GM21360 (cell line): ENCODE data around the gene NFATC4.
"Not testable (repeated sequence)": the region's sequence is repeated elsewhere in the genome, so short reads cannot be mapped to it uniquely, and the experiment has no call there.

Experiments
- ATAC-seq: cut with Tn5 transposase; IDR thresholded peaks from one replicate; pipeline ENCODE4 v1.9.1; 2021; ENCODE audit warnings: mild to moderate bottlenecking, moderate library complexity; ENCODE audit not compliant: unreplicated experiment

NFATC4 gene

GRCh38 chr14:24338843-24339242, 29.1 kb upstream of the NFATC4 start:
- no peak for ATAC-seq

DNA sequence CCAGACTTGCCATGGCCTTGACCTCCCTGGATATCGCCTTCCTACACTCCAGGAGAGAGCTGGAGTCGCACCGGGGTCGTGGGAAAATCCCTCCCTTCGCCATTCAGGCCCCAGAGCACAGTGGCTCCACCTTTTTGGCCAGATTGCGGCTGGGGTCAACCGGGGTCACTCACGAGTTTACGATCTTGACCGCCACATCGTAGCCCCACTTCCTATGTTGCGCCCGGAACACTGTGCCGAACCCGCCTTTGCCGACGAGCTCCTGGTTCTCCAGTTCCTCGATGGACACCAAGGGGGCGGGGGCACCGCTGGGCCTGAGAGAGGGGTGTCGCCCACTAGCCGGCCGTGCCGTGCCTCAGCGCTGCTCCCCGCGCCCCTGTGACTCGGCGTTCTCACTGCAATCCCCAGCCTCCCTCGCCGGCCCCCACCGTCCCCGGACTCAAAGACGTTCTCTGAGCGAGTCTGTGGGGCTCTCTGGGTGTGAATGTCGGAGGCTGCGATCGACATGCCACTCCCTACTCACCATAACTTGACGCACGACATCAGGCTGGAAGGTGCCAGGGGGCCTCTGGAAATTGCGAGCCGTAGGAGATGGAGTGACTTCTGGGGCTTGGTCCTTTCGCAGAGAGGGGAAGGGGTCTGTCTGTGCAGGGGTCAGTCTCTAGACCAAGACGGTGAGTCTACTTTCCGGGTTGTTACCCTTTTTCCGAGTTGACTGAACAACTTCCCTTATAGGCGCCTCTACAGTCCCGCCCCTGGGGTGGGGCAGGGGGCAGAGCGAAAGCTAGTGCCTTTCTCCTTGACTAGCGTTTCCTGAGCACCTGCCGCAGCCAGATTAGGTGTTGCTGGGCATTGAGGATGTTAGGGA, 28.5 kb upstream of the NFATC4 start, which contains the start of gene RIPK3:
Gene RIPK3, minus strand, starts transcription at position 708 of the 868 bp plus-strand sequence. Its CDS starts 165 bp downstream, at position 543.
- peak; percentile 74 for ATAC-seq

DNA sequence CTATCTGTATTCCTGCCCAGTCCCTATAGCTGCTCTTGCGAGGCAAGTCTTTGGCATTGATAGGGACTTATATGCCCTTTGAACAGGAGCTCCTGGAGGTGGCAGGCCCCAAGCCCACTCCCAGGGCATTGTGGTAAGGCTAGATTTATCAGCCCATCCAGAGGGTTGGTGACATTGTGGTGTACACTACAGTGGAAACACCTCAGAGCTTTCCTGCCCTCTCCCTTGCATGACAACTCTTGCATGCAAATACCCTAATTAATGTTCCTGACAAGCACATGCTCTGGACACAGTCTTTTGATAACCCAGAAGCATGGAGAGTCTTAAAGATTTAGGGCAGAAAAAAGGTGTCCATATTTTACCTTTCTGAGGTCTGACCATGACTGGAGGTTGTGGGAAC, 27.4 kb upstream of the NFATC4 start:
- ATAC-seq, result no peak

DNA sequence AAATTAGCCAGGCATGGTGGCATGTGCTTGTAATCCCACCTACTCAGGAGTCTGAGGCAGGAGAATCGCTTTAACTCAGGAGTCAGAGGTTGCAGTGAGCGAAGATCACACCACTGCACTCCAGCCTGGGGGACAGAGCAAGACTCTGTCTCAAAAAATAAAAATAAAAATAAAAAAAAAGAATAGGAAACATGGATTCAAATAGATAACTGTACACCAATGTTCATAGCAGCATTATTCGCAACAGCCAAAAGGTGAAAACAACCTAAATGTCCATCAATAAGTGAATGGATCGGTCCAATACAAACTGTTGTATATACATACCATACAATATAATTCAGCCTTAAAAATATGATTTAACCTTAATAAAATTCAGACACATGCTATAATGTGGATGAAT, 25.1 kb upstream of the NFATC4 start:
- ATAC-seq, result no peak

DNA sequence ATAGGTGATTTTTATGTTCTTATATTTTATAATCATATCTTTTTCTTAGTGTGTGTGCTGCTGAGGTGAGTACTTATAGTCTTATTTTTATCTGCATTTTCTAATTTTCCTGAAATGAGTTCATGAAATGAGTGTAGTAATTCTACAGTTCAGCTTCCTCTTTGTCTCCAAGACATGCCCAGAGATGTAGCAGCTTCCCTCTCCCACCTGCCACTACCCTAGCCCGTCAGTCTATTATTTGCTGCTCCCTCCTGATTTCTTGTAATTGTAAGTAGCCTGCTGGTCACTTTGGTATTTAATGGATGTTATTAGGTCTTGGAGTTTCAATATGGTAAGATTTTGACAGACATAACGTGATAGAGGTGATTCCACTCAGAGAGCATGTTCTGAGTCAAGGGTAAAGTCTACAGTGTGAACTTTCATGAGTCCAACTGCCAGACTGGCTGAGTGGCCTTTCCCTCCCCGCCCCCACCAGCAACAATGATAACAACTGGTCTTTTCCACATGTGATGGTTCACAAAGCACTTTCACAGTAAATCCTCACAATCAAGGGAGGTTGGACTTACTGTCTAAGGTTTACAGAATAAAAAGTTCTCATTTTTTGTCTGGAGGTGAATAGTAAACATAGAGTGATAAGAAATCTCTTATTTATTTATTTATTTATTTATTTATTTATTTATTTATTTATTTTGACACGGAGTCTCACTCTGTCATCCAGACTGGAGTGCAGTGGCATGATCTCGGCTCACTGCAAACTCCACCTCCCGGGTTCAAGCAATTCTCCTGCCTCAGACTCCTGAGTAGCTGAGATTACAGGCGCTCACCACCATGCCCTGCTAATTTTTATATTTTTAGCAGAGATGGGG, 24.0 kb upstream of the NFATC4 start:
- no peak for ATAC-seq

DNA sequence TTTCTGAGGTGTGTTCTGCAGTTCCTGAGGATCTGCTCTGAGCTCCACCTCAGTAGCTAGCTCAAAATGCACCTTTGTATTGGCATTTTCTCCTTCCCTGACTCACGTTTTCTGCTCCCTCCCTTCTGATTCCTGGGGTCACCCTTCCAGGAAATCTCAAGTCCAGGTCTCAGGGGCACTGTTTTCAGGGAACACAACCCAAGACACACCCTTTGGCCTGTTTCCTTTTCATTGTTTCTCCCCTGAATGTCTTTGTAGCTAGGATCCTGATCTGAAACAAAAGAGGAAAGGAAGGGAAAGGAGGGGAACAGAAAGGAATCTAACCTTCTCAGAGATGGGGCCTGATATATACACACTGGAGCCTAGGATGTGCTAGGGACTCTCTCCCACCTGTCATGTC, 20.9 kb upstream of the NFATC4 start:
- no peak for ATAC-seq

DNA sequence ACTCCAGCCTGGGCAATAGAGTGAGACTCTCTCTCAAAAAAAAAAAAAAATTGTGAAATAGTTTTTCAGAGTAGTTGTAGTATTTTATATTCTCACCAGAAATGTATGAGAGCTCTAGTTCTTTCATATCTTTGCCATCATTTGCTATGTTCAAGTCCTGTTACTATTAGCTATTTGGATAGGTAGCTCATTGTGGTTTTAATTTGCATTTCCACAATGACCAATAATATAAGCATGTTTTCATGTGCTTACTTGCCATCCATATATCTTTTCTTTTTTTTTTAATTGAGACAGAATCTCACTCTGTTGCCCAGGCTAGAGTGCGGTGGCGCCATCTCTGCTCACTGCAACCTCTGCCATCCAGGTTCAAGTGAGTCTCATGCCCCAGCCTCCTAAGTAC, 19.8 kb upstream of the NFATC4 start:
- ATAC-seq, result no peak

DNA sequence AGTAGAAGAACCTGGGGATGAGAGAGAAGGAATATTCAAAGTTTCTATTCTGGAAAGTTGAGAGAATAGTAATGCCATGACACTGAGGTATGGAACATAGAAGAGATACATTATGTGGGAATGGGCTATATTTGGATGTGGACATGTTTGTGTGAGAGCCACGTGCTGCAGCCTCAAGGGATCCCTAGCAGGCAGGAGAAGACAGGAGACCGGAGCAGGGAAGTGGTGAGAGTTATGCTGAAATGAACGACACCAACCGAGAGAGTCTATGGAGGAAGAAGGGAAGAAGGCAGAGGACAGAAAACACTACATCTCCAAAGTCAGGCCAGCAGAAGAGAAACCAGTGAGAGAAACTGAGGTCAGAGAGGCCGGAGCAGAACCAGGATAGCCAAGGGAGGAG, 18.2 kb upstream of the NFATC4 start:
- no peak for ATAC-seq

DNA sequence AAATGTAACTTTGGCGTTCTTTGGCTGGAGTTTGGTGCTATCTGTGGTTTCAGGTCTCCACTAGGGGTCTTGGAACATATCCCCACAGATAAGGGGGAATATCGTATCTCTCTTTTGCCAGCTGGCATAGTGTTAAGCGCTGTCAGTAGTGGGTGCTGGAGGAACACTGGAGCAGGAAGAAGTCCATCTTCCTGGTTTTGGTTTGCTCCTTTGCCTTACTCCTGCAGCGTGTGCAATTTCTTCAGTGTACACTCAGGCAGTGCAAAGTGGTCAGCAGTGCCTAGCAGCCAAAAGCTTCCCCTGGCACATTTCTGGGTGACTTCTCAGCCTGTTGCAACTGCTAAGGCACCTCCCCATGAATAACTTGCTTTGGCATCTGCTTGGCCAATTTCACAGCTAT, 16.5 kb upstream of the NFATC4 start:
- no peak for ATAC-seq

GRCh38 chr14:24353559-24354481, 14.2 kb upstream of the NFATC4 start:
- no peak for ATAC-seq

DNA sequence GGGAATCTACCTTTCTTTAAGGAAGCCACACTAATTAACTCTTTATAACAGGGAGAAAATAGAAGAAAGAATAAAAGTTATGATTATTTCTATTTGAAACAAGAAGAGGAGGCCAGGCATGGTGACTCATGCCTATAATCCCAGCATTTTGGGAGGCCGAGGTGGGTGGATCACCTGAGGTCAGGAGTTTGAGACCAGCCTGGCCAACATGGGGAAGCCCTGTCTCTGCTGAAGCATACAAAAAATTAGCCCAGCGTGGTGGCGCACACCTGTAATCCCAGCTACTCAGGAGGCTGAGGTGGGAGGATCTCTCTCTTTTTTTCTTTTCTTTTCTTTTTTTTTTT, 13.5 kb upstream of the NFATC4 start:
- not testable (repeated sequence) for ATAC-seq

DNA sequence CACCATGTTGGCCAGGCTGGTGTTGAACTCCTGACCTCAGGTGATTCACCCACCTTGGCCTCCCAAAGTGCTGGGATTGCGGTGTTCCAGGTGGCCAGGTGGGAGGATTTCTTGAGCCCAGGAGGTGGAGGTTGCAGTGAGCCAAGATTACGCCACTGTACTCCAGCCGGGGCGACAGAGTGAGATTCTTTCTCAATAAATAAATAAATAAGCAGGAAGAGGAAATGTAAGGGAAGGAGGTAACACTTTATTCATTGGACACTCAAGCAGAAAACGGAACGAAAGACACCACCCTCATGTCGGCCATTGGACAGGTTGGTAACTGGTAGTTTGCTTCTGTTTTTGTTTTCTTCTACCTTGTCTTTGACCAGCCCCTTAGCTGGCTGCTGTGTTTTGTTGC, 13.0 kb upstream of the NFATC4 start:
- no peak for ATAC-seq

DNA sequence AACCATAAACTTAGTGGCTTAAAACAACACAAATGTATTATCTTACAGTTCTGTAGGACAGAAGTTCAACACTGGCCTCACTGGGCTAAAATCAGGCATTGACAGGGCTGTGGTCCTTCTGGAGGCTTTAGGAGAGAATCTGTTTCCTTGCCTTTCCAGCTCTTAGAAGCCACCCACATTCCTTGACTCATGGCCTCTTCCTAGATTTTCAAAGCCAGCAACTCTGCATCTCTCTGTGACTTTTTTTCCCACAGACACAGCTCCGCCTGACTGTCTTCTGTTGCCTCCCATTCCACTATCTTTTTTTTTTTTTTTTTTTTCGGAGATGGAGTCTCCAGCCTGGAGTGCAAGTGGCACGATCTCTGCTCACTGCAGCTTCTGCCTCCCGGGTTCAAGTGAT, 11.8 kb upstream of the NFATC4 start:
- no peak for ATAC-seq

- ATAC-seq, result no peak
Observed at GRCh38 chr14:24360281-24360680, 7.7 kb upstream of the NFATC4 start.

- no peak for ATAC-seq
Observed at GRCh38 chr14:24361326-24361725, 6.7 kb upstream of the NFATC4 start.

- ATAC-seq, result no peak
Observed at GRCh38 chr14:24362241-24362960, 5.6 kb upstream of the NFATC4 start.

DNA sequence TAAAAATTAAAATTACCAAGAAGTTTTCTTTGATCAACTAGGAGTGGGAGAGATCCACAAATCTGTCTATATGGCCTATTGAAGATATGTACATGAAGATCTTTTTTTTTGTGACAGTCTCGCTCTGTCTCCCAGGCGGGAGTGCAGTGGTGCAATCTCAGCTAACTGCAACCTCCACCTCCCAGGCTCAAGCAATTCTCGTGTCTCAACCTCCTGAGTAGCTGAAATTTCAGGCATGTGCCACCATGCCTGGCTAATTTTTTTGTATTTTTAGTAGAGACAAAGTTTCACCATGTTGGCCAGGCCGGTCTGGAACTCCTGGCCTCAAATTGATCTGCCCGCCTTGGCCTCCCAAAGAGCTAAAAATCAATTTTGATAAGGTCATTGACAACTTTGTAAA, 4.6 kb upstream of the NFATC4 start:
- no peak for ATAC-seq

GRCh38 chr14:24364841-24365240, 3.1 kb upstream of the NFATC4 start:
- ATAC-seq, result no peak

- no peak for ATAC-seq
Observed at GRCh38 chr14:24365600-24366412, 2.2 kb upstream of the NFATC4 start.

DNA sequence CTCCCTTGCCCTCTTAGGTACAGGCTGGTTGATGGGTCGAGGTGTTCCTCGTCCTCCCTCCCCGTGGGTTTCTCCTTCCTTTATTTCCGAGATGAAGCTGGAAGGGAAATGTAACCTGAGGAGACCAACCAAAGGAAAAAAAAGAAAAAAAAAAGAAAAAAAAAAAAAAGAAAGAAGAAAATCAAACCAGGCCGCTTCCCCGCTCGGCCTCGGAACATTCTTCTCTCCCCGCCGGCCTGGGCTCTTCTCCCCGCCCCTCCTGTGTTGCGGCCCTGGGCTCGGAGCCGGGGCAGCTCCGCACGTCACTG, 1.6 kb upstream of the NFATC4 start:
- no peak for ATAC-seq
